Stimulated activated CD8-positive, alpha-beta memory T cell treated with anti-CD3 and anti-CD28 coated beads, Interleukin-7, amount 100 ng/mL, for 1 hour (primary cell): ENCODE measurements around the gene PATZ1.

ENCODE experiments used
- DNase-seq, 2 donors: peaks; one replicate each; pipeline ENCODE4 v3.0.0-alpha.2; 2020; ENCODE audit warnings: low read depth in 2 of 2

The PATZ1 gene

GRCh38 chr22:31282748-31283468 is 63.2 kb downstream of the PATZ1 start:
- no peak for DNase-seq

GRCh38 chr22:31281733-31282132 is 64.4 kb downstream of the PATZ1 start:
- no peak for DNase-seq

GRCh38 chr22:31279821-31280505 is 66.2 kb downstream of the PATZ1 start:
- DNase-seq = no peak

GRCh38 chr22:31279327-31279669 is 66.8 kb downstream of the PATZ1 start:
- no peak for DNase-seq

GRCh38 chr22:31278626-31279326 is 67.4 kb downstream of the PATZ1 start:
- DNase-seq = no peak

GRCh38 chr22:31278151-31278621 is 68.0 kb downstream of the PATZ1 start:
- DNase-seq = no peak

- no peak for DNase-seq
Measured at GRCh38 chr22:31277741-31278140, 68.4 kb downstream of the PATZ1 start.

GRCh38 chr22:31276426-31277167 is 69.5 kb downstream of the PATZ1 start:
- no peak for DNase-seq
